Measurements from ENCODE around the gene DDA1.

The DDA1 gene

DNA sequence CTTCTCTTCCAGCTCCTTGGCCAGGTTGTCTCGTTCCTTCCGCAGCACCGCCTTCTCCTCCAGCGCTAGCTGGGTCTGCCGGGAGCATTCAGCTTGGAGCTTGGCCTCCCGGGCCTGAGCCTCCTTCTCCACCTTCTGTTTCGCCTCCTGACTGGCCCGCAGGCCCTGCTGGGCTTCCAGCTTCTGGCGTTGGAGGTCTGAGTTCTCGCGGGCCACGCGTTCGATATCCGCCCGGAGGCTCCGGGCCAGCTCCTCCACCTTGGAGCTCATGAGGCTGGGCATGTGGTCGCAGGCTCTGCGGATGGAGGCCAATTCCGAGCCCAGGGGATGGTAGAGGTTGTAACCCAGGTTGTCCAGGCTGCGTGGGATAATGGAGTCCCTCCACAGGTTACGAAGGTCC is 56.0 kb downstream of the DDA1 start:
- DNase-seq (ENCODE audit: low read depth) = no peak
- no peak for TF ChIP-seq CTCF (IDR thresholded peaks at IDR 0.05; ENCODE audit: insufficient read depth, low read depth, low read length, missing control alignments)

GRCh38 chr19:17370026-17370587 is 60.7 kb downstream of the DDA1 start:
- TF ChIP-seq CTCF (IDR thresholded peaks at IDR 0.05; ENCODE audit: insufficient read depth, low read depth, low read length, missing control alignments) = no peak
- H3K4me3 ChIP-seq (ENCODE audit: low read length) = no peak overlapping the region
- DNase-seq (ENCODE audit: low read depth) = no peak

More for the DNA sequence above, 56.0 kb downstream of the DDA1 start:
- H3K4me3 ChIP-seq (ENCODE audit: low read length) = no peak overlapping the region

Measured in epithelial cell of esophagus (primary cell).